Naive thymus-derived CD4-positive, alpha-beta T cell (primary cell): ENCODE measurements around the gene PLAAT5. TPM values are rescaled to one million over a fixed set of nuclear protein-coding genes. Genes with fewer than 3 reads are reported as not detected.

Source experiments
- polyA plus RNA-seq, 2 donors: library from polyadenylated mRNA; unstranded; fragments of 300-500 nt; fragmentation: Illumina TruSeq; gene quantifications; one replicate each; pipeline ENCODE4 v1.2.3, GENCODE V29; 2021
- total RNA-seq, 6 experiments: library from RNA in 5 of 6; stranded (reverse) in 5 of 6; gene quantifications; 1 replicate in 5 of 6; 2 replicates in 1 of 6; pipeline ENCODE4 v1.2.3 and lab custom pipeline; 2021 to 2026

The PLAAT5 gene
- total and polyA plus RNA-seq, 7 experiments from 2014 or later = 1.1 TPM; not detected in 6

Other genes with a start within 250 kb of the PLAAT5 start
- gene SLC22A25, start 247.6 kb downstream of the PLAAT5 start, total RNA-seq = not detected
- gene SLC22A25, start 247.6 kb downstream of the PLAAT5 start, polyA plus RNA-seq = not detected
- not detected for gene SLC22A9, start 121.4 kb downstream of the PLAAT5 start, total RNA-seq
- gene SLC22A9, start 121.4 kb downstream of the PLAAT5 start, polyA plus RNA-seq = not detected
- gene LGALS12, start 14.9 kb upstream of the PLAAT5 start, total RNA-seq = 1 to 10 TPM in 1 of 5 experiments, not detected in 4; 1.3 TPM
- not detected for gene LGALS12, start 14.9 kb upstream of the PLAAT5 start, polyA plus RNA-seq
- 100 to 1,000 TPM in 4 of 5 experiments, 10 to 100 TPM in 1; 96.2 to 170 (median 122) TPM for gene PLAAT4, start 45.6 kb upstream of the PLAAT5 start, total RNA-seq
- 100 to 1,000 TPM; 430 to 468 TPM for gene PLAAT4, start 45.6 kb upstream of the PLAAT5 start, polyA plus RNA-seq
- under 1 TPM in 1 of 5 experiments, not detected in 4; 0.51 TPM for gene PLAAT2, start 72.2 kb upstream of the PLAAT5 start, total RNA-seq
- gene PLAAT2, start 72.2 kb upstream of the PLAAT5 start, polyA plus RNA-seq = not detected
- 10 to 100 TPM in 1 of 5 experiments, 1 to 10 TPM in 3, under 1 TPM in 1; 0.92 to 10.3 (median 2.0) TPM for gene PLAAT3, start 123.3 kb upstream of the PLAAT5 start, total RNA-seq
- gene PLAAT3, start 123.3 kb upstream of the PLAAT5 start, polyA plus RNA-seq = 1 to 10 TPM; 1.9 to 4.8 TPM
- gene ATL3, start 180.2 kb upstream of the PLAAT5 start, total RNA-seq = 10 to 100 TPM; 25.3 to 33.3 (median 29.5) TPM
- gene ATL3, start 180.2 kb upstream of the PLAAT5 start, polyA plus RNA-seq = 10 to 100 TPM; 13.8 to 16.7 TPM
- 10 to 100 TPM; 20.8 to 65.7 (median 34.4) TPM for gene RTN3, start 190.3 kb upstream of the PLAAT5 start, total RNA-seq
- gene RTN3, start 190.3 kb upstream of the PLAAT5 start, polyA plus RNA-seq = 10 to 100 TPM; 32.6 to 35.2 TPM